ENCODE measurements around the gene CFAP221.

The CFAP221 gene

DNA sequence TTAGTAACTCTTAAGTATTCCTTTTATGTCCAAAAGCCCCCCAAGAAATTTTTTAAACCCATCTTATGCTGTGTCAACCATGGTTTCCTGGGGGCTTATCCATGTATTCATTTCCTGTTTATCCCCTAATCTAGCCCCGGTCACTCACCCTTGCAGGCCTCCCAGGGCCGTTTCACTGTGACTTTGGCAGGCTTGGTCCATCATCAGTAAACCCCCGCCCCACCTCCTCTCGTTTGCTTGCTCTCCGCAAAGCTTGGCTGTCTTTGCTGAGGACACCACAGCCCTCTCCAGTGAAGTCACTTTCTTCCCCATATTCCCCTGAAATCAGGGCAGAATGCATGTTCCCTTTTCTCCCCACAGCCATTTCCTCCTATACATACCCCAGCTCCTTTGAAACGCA, 127.5 kb downstream of the CFAP221 start:
- H3K4me3 ChIP-seq (ENCODE audit: low read depth, low read length) = no peak overlapping the region
- no peak for DNase-seq (ENCODE audit: low read depth)
- TF ChIP-seq, protein P1, sequence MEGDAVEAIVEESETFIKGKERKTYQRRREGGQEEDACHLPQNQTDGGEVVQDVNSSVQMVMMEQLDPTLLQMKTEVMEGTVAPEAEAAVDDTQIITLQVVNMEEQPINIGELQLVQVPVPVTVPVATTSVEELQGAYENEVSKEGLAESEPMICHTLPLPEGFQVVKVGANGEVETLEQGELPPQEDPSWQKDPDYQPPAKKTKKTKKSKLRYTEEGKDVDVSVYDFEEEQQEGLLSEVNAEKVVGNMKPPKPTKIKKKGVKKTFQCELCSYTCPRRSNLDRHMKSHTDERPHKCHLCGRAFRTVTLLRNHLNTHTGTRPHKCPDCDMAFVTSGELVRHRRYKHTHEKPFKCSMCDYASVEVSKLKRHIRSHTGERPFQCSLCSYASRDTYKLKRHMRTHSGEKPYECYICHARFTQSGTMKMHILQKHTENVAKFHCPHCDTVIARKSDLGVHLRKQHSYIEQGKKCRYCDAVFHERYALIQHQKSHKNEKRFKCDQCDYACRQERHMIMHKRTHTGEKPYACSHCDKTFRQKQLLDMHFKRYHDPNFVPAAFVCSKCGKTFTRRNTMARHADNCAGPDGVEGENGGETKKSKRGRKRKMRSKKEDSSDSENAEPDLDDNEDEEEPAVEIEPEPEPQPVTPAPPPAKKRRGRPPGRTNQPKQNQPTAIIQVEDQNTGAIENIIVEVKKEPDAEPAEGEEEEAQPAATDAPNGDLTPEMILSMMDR (IDR thresholded peaks at IDR 0.05; ENCODE audit: control insufficient read depth, extremely low read depth, insufficient read depth) = no peak

DNA sequence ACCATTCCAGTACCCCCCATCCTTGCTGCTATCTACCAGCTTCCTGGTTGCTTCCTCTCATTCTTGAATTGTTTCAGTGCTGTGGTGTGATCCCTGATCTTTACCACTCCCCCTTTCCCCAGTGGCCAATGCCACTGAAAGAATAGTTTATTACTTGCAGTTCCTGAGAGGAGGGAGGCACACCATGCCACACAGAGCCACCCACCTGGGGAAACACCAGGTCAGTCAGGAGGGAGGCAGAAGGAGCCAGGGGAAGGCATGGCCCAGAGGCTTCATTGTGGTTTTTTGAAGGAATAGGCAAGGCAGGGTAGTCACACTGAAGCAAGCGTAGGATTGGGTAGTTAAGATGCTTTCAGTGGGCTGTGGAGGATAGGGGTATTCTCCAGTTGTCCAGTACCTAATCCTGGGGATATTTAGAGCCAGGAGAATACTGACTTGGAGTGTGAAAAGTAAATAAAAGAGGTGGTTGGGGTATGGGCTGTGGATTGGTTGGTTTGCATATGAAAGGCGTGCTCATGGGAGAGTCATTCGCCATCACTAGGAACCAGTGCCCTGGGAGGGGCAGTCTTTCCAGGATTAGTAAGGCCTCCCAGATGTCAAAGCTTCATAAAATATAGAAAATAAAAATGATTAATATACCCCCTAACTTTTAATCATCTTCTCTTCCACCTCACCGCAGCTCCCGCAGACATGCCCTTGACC, 128.1 kb downstream of the CFAP221 start:
- TF ChIP-seq, protein P1 (IDR thresholded peaks at IDR 0.05; ENCODE audit: control insufficient read depth, extremely low read depth, insufficient read depth) = no peak
- no peak for DNase-seq (ENCODE audit: low read depth)
- H3K4me3 ChIP-seq (ENCODE audit: low read depth, low read length) = no peak overlapping the region

DNA sequence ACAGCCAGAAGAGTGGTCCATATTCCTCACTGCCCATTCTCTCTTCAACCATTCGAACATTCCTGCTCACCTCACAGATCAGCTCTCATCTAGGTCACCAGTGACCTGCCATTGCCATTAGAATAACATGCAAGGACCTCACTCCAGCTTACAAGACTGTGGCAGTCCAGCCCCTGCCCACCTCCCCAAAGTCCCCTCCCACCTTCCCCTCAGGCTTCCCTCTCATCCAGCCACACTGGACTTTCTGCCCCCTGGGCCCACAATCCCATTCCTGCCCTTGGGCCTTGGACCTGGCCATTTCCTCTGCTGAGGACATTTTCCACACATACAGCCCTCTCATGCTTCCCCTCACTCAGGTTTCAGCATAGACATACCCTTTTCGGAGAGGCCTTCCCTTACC, 129.5 kb downstream of the CFAP221 start:
- no peak overlapping the region for H3K4me3 ChIP-seq (ENCODE audit: low read depth, low read length)
- DNase-seq (ENCODE audit: low read depth) = no peak
- TF ChIP-seq, protein P1 (IDR thresholded peaks at IDR 0.05; ENCODE audit: control insufficient read depth, extremely low read depth, insufficient read depth) = no peak

DNA sequence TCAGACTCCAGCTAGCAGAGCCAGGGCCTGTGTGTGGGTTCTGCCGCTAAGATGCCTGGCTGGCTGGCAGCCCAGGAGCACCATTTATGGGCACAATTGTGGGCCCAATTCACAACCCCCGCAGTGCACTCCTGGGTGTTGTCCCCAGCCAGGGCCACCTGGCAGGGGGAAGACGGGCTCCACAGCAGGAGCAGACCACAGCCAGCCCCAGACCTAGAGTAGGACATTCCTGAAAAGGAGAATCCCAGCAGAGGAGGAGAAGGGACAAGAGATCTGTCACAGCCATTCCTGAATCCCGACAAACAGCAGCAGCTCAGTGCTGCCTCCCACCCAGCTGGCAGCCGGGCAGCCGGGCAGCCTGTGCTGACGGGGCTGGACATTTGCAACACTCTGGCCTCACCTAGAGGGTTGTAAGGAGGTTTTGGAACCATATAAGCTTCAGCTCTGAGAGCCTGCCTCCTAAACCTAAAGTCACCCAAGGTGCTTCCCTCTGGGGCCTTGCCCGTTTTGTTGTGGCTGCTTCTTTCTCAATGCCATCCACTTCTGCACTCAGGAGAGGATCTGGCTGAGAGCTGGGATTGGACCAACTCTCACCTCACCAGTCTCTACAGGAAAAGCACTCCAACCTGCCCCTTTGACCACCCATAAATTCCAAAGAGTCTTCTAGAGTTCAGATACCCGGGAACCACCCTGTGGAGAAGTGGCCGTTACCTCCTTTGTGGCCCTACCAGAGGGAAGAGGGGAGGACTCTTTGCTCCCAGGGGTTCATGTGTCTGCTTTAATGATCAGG, 130.7 kb downstream of the CFAP221 start:
- TF ChIP-seq, protein P1 (IDR thresholded peaks at IDR 0.05; ENCODE audit: control insufficient read depth, extremely low read depth, insufficient read depth) = no peak
- DNase-seq (ENCODE audit: low read depth) = no peak

DNA sequence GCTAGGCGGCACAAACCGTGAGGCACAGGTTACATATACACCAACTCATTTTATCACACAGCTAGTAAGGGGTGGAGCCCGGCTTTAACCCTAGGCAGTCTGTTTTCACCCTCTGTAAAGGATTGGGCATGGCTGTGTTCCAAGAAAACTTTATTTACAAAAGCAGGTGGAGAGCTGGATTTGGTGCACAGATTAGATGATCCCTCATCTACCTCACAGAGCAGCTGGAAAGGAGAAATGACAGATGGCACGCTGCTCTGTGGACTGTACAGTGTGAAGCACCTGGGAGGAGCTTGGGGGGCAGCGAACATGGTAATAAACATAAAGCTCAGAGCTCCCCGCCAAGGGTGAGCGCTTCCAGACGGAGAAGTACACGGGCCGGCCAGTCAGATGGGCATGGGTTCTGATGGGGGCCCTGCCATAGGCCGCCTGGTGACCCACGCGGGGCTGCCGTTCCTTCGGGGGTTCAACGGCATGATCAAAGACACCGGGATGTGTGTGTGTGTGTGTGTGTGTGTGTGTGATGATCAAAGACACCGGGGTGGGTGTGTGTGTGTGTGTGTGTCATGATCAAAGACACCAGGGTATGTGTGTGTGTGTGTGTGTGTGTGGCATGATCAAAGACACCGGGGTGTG, 133.9 kb downstream of the CFAP221 start:
- TF ChIP-seq, protein P1 (IDR thresholded peaks at IDR 0.05; ENCODE audit: control insufficient read depth, extremely low read depth, insufficient read depth) = no peak
- DNase-seq (ENCODE audit: low read depth) = peak; percentile 49
- H3K4me3 ChIP-seq (ENCODE audit: low read depth, low read length) = no peak overlapping the region

More for the DNA sequence above, 130.7 kb downstream of the CFAP221 start:
- no peak overlapping the region for H3K4me3 ChIP-seq (ENCODE audit: low read depth, low read length)

DNA sequence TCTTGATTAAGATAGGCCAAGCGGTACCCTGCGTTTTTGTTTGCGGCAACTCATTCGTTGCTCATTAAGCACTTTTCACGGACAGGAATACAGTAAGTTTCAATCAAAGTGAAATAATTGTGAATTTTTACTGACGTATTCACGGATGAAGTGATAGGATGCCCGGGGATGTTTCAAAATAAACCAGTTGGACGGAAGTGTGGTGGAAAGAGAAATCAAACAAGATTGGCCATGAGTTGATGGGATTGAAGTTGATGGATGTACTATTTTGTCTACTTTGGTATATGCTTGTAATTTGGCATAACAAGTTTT, 135.2 kb downstream of the CFAP221 start:
- peak overlapping the region; percentile 94 for H3K4me3 ChIP-seq (ENCODE audit: low read depth, low read length)
- DNase-seq (ENCODE audit: low read depth) = no peak
- TF ChIP-seq, protein P1 (IDR thresholded peaks at IDR 0.05; ENCODE audit: control insufficient read depth, extremely low read depth, insufficient read depth) = no peak
